Kidney (tissue), 14 donors: Measurements from ENCODE around the gene TRIM50. TPM values are rescaled to one million over a fixed set of nuclear protein-coding genes. Genes with fewer than 3 reads are reported as not detected.

Experiments used
- DNase-seq, 5 donors: peaks; one replicate each; pipeline ENCODE4 v3.0.0-alpha.2; 2013 to 2020
- FAIRE-seq: peaks from 2 replicates; lab custom pipeline; 2012; peaks lifted over from hg19 to GRCh38; lab: Jason Lieb, UNC
- H3K27ac ChIP-seq, 2 donors: one replicate each; pipeline ENCODE4 v1.7.0; 2013; ENCODE audit warnings: low read depth in 2 of 2, low read length in 2 of 2, inconsistent platforms in 1 of 2
- H3K27me3 ChIP-seq: one replicate; pipeline ENCODE4 v1.7.1; 2013; ENCODE audit warnings: low read length, inconsistent platforms; ENCODE audit not compliant: control insufficient read depth, insufficient read depth
- H3K36me3 ChIP-seq, 3 donors: one replicate each; pipeline versions ENCODE4 v1.7.0 to v1.7.1; 2013; ENCODE audit warnings: low read length in 3 of 3, control low read depth in 1 of 3, inconsistent platforms in 1 of 3; ENCODE audit not compliant: insufficient read depth in 3 of 3, control insufficient read depth in 2 of 3
- H3K4me1 ChIP-seq, 3 donors: one replicate each; pipeline versions ENCODE4 v1.7.0 to v1.7.1; 2013; ENCODE audit warnings: low read length in 3 of 3, inconsistent platforms in 1 of 3, low read depth in 1 of 3; ENCODE audit not compliant: control insufficient read depth in 2 of 3, insufficient read depth in 2 of 3
- H3K4me3 ChIP-seq, 3 donors: one replicate each; pipeline versions ENCODE4 v1.7.0 to v1.8.1; 2013; ENCODE audit warnings: low read length in 3 of 3, control low read depth in 1 of 3, inconsistent platforms in 1 of 3
- H3K9ac ChIP-seq, 3 donors: one replicate each; pipeline versions ENCODE4 v1.7.0 to v1.7.1; 2013; ENCODE audit warnings: low read length in 3 of 3, control low read depth in 1 of 3, inconsistent platforms in 1 of 3
- H3K9me3 ChIP-seq, 3 donors: one replicate each; pipeline versions ENCODE4 v1.7.0 to v1.7.1; 2013; ENCODE audit warnings: low read length in 3 of 3, control low read depth in 1 of 3, inconsistent platforms in 1 of 3; ENCODE audit not compliant: control insufficient read depth in 2 of 3, insufficient read depth in 1 of 3
- intact Hi-C: fragments of 100-400 bp; cut with DNase I; formaldehyde crosslinking; loops from one replicate; pipeline ENCODE4 v1.11.1; 2022
- polyA plus RNA-seq: library from polyadenylated mRNA; stranded (reverse); fragments of 350-450 nt; fragmentation: Illumina TruSeq; extraction: RNeasy Lipid Tissue Mini Kit (QIAGEN cat#74804); gene quantifications from one replicate; pipeline ENCODE4 v1.2.3, GENCODE V29; 2014; ENCODE audit warnings: low read depth, low replicate concordance; ENCODE audit not compliant: insufficient read depth
- total RNA-seq: library from RNA; stranded (reverse); fragmentation: NEBNext Ultra II Directional; extraction: Animal tissue kit (Norgen Biotek cat#: 25700); gene quantifications from one replicate; pipeline ENCODE4 v1.2.1, GENCODE V29; 2021
- TF ChIP-seq, protein P1 (sequence below): IDR thresholded peaks from 3 replicates; pipeline ENCODE4 v1.5.1; 2012; ENCODE audit warnings: mild to moderate bottlenecking, moderate library complexity, borderline replicate concordance; ENCODE audit not compliant: insufficient read depth; ENCODE audit errors: extremely low read depth
- donor health status: control.
- donor health status: control.
- donor health status: control.
- donor health status: control.
- donor health status: control.
- donor health status: DM: yes; HTN: yes; CAD: no.
- donor health status: Normal renal cell carcinoma (clear cell type).

Gene TRIM50
- total and polyA plus RNA-seq, 2 donors from 2014 or later = 0.19 to 14.0 TPM

DNA sequence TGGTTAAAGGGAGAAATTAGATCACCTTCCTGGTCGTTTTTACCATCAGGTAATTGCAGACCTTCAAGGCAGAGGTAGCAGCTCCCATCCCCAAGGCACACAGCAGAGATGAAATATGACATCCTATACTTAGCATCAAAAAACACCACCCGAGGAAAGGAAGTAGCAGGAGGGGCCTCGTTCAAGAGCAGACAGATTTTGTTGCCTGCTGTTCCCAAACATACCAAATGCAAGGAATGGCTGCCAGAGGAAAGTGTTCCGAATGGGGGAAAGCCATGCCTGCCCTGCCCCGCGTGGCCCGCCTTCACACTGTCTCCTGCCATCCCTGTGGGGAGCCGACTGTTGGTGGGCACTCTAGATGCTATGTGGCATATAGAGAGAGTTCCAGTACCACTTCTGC, 18.1 kb upstream of the TRIM50 start:
- H3K4me1 ChIP-seq = peaks cover 0 to 5% (median 0%) of the 10 kb centered on the region in 3 donors
- no peaks in the 10 kb centered on the region for H3K36me3 ChIP-seq
- TF ChIP-seq, protein P1, sequence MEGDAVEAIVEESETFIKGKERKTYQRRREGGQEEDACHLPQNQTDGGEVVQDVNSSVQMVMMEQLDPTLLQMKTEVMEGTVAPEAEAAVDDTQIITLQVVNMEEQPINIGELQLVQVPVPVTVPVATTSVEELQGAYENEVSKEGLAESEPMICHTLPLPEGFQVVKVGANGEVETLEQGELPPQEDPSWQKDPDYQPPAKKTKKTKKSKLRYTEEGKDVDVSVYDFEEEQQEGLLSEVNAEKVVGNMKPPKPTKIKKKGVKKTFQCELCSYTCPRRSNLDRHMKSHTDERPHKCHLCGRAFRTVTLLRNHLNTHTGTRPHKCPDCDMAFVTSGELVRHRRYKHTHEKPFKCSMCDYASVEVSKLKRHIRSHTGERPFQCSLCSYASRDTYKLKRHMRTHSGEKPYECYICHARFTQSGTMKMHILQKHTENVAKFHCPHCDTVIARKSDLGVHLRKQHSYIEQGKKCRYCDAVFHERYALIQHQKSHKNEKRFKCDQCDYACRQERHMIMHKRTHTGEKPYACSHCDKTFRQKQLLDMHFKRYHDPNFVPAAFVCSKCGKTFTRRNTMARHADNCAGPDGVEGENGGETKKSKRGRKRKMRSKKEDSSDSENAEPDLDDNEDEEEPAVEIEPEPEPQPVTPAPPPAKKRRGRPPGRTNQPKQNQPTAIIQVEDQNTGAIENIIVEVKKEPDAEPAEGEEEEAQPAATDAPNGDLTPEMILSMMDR = no peak
- FAIRE-seq (no peak), DNase-seq (no peak)
- H3K9ac ChIP-seq = no peak overlapping the region
- H3K4me3 ChIP-seq = no peak overlapping the region
- H3K9me3 ChIP-seq = no peaks in the 10 kb centered on the region
- no peak overlapping the region for H3K27ac ChIP-seq
- intact Hi-C loops = no loop called here
- no peaks in the 10 kb centered on the region for H3K27me3 ChIP-seq

- Histone ChIP-seq H3K9me3 (no peaks in the 10 kb centered on the region), H3K36me3 (no peaks in the 10 kb centered on the region), H3K27me3 (no peaks in the 10 kb centered on the region), H3K9ac (no peak overlapping the region), H3K4me1 (peaks cover 0 to 5% (median 0%) of the 10 kb centered on the region in 3 donors), H3K27ac (no peak overlapping the region), H3K4me3 (no peak overlapping the region)
- intact Hi-C loops = no loop called here
- DNase-seq (no peak), FAIRE-seq (no peak)
- TF ChIP-seq, protein P1 = no peak
Measured at GRCh38 chr7:73345538-73345937, 17.7 kb upstream of the TRIM50 start.

- H3K4me1 ChIP-seq = peaks cover 0 to 5% (median 0%) of the 10 kb centered on the region in 3 donors
- no peaks in the 10 kb centered on the region for H3K9me3 ChIP-seq
- intact Hi-C loops = no loop called here
- H3K4me3 ChIP-seq = no peak overlapping the region
- no peaks in the 10 kb centered on the region for H3K36me3 ChIP-seq
- DNase-seq = no peak
- no peak overlapping the region for H3K9ac ChIP-seq
- no peak overlapping the region for H3K27ac ChIP-seq
- TF ChIP-seq, protein P1 = no peak
- FAIRE-seq = no peak
- no peaks in the 10 kb centered on the region for H3K27me3 ChIP-seq
Measured at GRCh38 chr7:73343671-73344380, 15.9 kb upstream of the TRIM50 start.
